ENCODE data around the gene SATB1.

- no peak for TF ChIP-seq CTCF (conservative IDR thresholded peaks at IDR 0.05; ENCODE audit: low read depth in 2 of 2)
- TF ChIP-seq POLR2AphosphoS5 (IDR thresholded peaks at IDR 0.05; ENCODE audit: low read depth), result no peak
- no peak for TF ChIP-seq ETS1 (IDR thresholded peaks at IDR 0.05)
- no peak for TF ChIP-seq EZH2 (IDR thresholded peaks at IDR 0.05; ENCODE audit: low read depth, unreplicated experiment)
- no peak for TF ChIP-seq JUNB (IDR thresholded peaks at IDR 0.05; ENCODE audit: unreplicated experiment)
- TF ChIP-seq, protein P1, sequence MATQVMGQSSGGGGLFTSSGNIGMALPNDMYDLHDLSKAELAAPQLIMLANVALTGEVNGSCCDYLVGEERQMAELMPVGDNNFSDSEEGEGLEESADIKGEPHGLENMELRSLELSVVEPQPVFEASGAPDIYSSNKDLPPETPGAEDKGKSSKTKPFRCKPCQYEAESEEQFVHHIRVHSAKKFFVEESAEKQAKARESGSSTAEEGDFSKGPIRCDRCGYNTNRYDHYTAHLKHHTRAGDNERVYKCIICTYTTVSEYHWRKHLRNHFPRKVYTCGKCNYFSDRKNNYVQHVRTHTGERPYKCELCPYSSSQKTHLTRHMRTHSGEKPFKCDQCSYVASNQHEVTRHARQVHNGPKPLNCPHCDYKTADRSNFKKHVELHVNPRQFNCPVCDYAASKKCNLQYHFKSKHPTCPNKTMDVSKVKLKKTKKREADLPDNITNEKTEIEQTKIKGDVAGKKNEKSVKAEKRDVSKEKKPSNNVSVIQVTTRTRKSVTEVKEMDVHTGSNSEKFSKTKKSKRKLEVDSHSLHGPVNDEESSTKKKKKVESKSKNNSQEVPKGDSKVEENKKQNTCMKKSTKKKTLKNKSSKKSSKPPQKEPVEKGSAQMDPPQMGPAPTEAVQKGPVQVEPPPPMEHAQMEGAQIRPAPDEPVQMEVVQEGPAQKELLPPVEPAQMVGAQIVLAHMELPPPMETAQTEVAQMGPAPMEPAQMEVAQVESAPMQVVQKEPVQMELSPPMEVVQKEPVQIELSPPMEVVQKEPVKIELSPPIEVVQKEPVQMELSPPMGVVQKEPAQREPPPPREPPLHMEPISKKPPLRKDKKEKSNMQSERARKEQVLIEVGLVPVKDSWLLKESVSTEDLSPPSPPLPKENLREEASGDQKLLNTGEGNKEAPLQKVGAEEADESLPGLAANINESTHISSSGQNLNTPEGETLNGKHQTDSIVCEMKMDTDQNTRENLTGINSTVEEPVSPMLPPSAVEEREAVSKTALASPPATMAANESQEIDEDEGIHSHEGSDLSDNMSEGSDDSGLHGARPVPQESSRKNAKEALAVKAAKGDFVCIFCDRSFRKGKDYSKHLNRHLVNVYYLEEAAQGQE (IDR thresholded peaks at IDR 0.05; ENCODE audit: unreplicated experiment), result no peak
Measured at GRCh38 chr3:18338827-18339514, 86.2 kb downstream of the SATB1 start.
